GM12878 (cell line): ENCODE measurements around the gene TMEM11. TPM values are rescaled to one million over a fixed set of nuclear protein-coding genes. Genes with fewer than 3 reads are reported as not detected.

Experiments used
- ATAC-seq: fragments of 200-7000 bp; cut with Tn5 transposase; 3 replicates; pipeline ENCODE4 v1.9.1; 2020; ENCODE audit warnings: mild to moderate bottlenecking, moderate library complexity
- BruUV-seq: library from RNA; stranded (reverse); fragments of 400-500 nt; replicated peaks from 2 replicates; lab custom pipeline; 2021; lab: Mats Ljungman, UMichigan
- CTCF ChIA-PET: fragments of 300-600 bp; sonication (Branson Sonifier 250); formaldehyde crosslinking; extraction: SDS; loops from one replicate; lab custom pipeline; 2021; ENCODE audit warnings: inconsistent platforms; lab: Yijun Ruan, JAX
- POLR2A ChIA-PET: fragments of 350-600 bp; formaldehyde crosslinking; extraction: SDS; loops from one replicate; lab custom pipeline; 2021; ENCODE audit warnings: inconsistent platforms; lab: Charles Lee
- RAD21 ChIA-PET: fragments of 300-600 bp; sonication (Branson Sonifier 250); formaldehyde crosslinking; loops from one replicate; lab custom pipeline; 2023; ENCODE audit warnings: antibody characterized with exemption; ENCODE audit not compliant: unreplicated experiment; lab: Charles Lee
- SMC1A ChIA-PET: fragments of 300-600 bp; sonication (Branson Sonifier 250); formaldehyde crosslinking; loops from one replicate; lab custom pipeline; 2023; ENCODE audit not compliant: unreplicated experiment, uncharacterized antibody; lab: Charles Lee
- DNase-seq: peaks from one replicate; pipeline ENCODE4 v3.0.0-alpha.2; 2011; ENCODE audit warnings: low read depth, low spot score
- FAIRE-seq: peaks from 3 replicates; lab custom pipeline; 2011; peaks lifted over from hg19 to GRCh38; lab: Jason Lieb, UNC
- H2AFZ ChIP-seq: 2 replicates; pipeline ENCODE4 v1.6.0; 2011; ENCODE audit warnings: low read depth, low read length, control low read depth; ENCODE audit not compliant: control insufficient read depth
- H3K27ac ChIP-seq: 2 replicates; pipeline ENCODE4 v1.5.1; 2011; ENCODE audit warnings: control low read depth; ENCODE audit not compliant: control insufficient read depth, insufficient read depth
- H3K27me3 ChIP-seq, 2 experiments: replicated peaks in 1 of 2; 2 replicates each; pipeline versions ENCODE4 v1.6.0 to v1.6.1; 2011; ENCODE audit warnings: low read length in 1 of 2; ENCODE audit not compliant: control insufficient read depth in 2 of 2, insufficient read depth in 2 of 2
- H3K36me3 ChIP-seq, 2 experiments: 2 replicates each; pipeline ENCODE4 v1.5.1; 2011; ENCODE audit warnings: low read length in 1 of 2; ENCODE audit not compliant: control insufficient read depth in 2 of 2, insufficient read depth in 2 of 2
- H3K4me1 ChIP-seq: 2 replicates; pipeline ENCODE4 v1.6.1; 2011; ENCODE audit warnings: mild to moderate bottlenecking, low read length, moderate library complexity, mixed read lengths; ENCODE audit not compliant: control insufficient read depth, insufficient read depth
- H3K4me2 ChIP-seq: 2 replicates; pipeline ENCODE4 v1.6.0; 2011; ENCODE audit warnings: control low read depth; ENCODE audit not compliant: control insufficient read depth, insufficient read depth
- H3K4me3 ChIP-seq: fragments of 200-600 bp; sonication (generic); 2 replicates; pipeline ENCODE4 v1.5.1; 2016
- H3K79me2 ChIP-seq: 2 replicates; pipeline ENCODE4 v1.6.0; 2011; ENCODE audit warnings: low read length; ENCODE audit not compliant: control insufficient read depth, insufficient read depth
- H3K9ac ChIP-seq: 2 replicates; pipeline ENCODE4 v1.8.0; 2011; ENCODE audit warnings: low read length, control low read depth, mixed read lengths; ENCODE audit not compliant: control insufficient read depth, insufficient read depth
- H3K9me3 ChIP-seq: replicated peaks from 3 replicates; pipeline ENCODE4 v1.5.1; 2011; ENCODE audit warnings: mild to moderate bottlenecking, low read length; ENCODE audit not compliant: control insufficient read depth, insufficient read depth
- H4K20me1 ChIP-seq: 2 replicates; pipeline ENCODE4 v1.6.0; 2011; ENCODE audit not compliant: control insufficient read depth, insufficient read depth
- ASH2L ChIP-seq: fragments of 300-600, 200-600 bp; sonication (generic); IDR thresholded peaks from 2 replicates; pipeline ENCODE4 v1.6.1; 2017; ENCODE audit warnings: low read depth, mild to moderate bottlenecking, borderline replicate concordance
- BCL3 ChIP-seq: IDR thresholded peaks from 2 replicates; pipeline ENCODE4 v1.6.1; 2011; ENCODE audit warnings: borderline replicate concordance, low read depth, mild to moderate bottlenecking, moderate library complexity, low read length; ENCODE audit not compliant: insufficient read depth, poor library complexity, severe bottlenecking
- CEBPZ ChIP-seq: fragments of 150-350 bp; IDR thresholded peaks from 2 replicates; pipeline ENCODE4 v1.6.1; 2016; ENCODE audit warnings: low read depth, low read length
- CTCF ChIP-seq, 3 experiments: IDR thresholded peaks in 2 of 3; conservative IDR thresholded peaks in 1 of 3; 2 replicates each; pipeline ENCODE4 v1.5.1; 2011; ENCODE audit warnings: low read depth in 3 of 3, low read length in 3 of 3, mild to moderate bottlenecking in 3 of 3, control low read depth in 2 of 3, moderate library complexity in 2 of 3, inconsistent platforms in 1 of 3, mixed read lengths in 1 of 3; ENCODE audit not compliant: control insufficient read depth in 2 of 3, insufficient read depth in 1 of 3; ENCODE audit errors: extremely low read depth in 1 of 3
- PML ChIP-seq: IDR thresholded peaks from 2 replicates; pipeline ENCODE4 v1.6.1; 2012; ENCODE audit warnings: low read length, inconsistent platforms
- POLR2AphosphoS5 ChIP-seq: IDR thresholded peaks from 2 replicates; pipeline ENCODE4 v1.6.1; 2011; ENCODE audit warnings: mild to moderate bottlenecking, low read length, inconsistent platforms
- RELA ChIP-seq: fragments of 450-650 bp; IDR thresholded peaks from 2 replicates; pipeline ENCODE4 v1.8.0; 2014; ENCODE audit warnings: borderline replicate concordance; ENCODE audit not compliant: partially characterized antibody
- SIX5 ChIP-seq: IDR thresholded peaks from 2 replicates; pipeline ENCODE4 v1.6.1; 2011; ENCODE audit warnings: mild to moderate bottlenecking, low read depth, low read length, moderate library complexity; ENCODE audit not compliant: severe bottlenecking
- SMAD1 ChIP-seq: fragments of 450-650 bp; IDR thresholded peaks from 2 replicates; pipeline ENCODE4 v1.6.1; 2018; ENCODE audit warnings: mild to moderate bottlenecking, low read depth; ENCODE audit not compliant: partially characterized antibody
- USF2 ChIP-seq: IDR thresholded peaks from 2 replicates; pipeline ENCODE4 v1.6.1; 2011; ENCODE audit warnings: low read depth, low read length, improper control_type of control experiment, borderline replicate concordance
- ZNF217 ChIP-seq: fragments of 450-650 bp; IDR thresholded peaks from 2 replicates; pipeline ENCODE4 v1.6.1; 2017; ENCODE audit warnings: antibody characterized with exemption, mild to moderate bottlenecking
- ZSCAN29 ChIP-seq: fragments of 450-650 bp; IDR thresholded peaks from 2 replicates; pipeline ENCODE4 v1.6.1; 2017; ENCODE audit warnings: mild to moderate bottlenecking, moderate library complexity
- WGBS: methylation state at CpG from one replicate; pipeline ENCODE4 v1.1.6; 2016; ENCODE audit warnings: low lambda C conversion rate; ENCODE audit not compliant: insufficient replicate concordance, insufficient coverage; ENCODE audit errors: missing lambda C conversion rate; 5-methylcytosine and 5-hydroxymethylcytosine counted together
- in situ Hi-C: fragments of 300-500 bp; cut with MboI; formaldehyde crosslinking; loops from 9 replicates; pipeline ENCODE4 v1.14.3; 2018; ENCODE audit warnings: mixed read lengths
- intact Hi-C: fragments of 100-400 bp; cut with micrococcal nuclease; formaldehyde crosslinking; loops from one replicate; pipeline ENCODE4 v1.14.2; 2022; ENCODE audit not compliant: unreplicated experiment
- polyA plus RNA-seq, 11 experiments: library from polyadenylated mRNA; depleted of rRNA in 4 of 11; unstranded in 6 of 11; stranded (reverse) in 5 of 11; fragments of >200 nt; fragmentation: Nextera tagmentation in 4 of 11; fragmentation: Illumina TruSeq in 1 of 11; extraction: Ambion mirVana in 4 of 11; extraction: Trizol in 1 of 11; gene quantifications; 1 replicate in 1 of 11; 2 replicates in 10 of 11; pipeline versions ENCODE4 v1.2.1 to v1.2.3, GENCODE V29; 2011 to 2016; ENCODE audit warnings: inconsistent platforms in 2 of 11, missing spikeins in 2 of 11, low read depth in 1 of 11
- total RNA-seq, 4 experiments: library from RNA; depleted of rRNA in 3 of 4; stranded (reverse); fragments of >200 nt in 3 of 4; fragmentation: Illumina TruSeq in 1 of 4; extraction: Trizol in 1 of 4; gene quantifications; 2 replicates each; pipeline versions ENCODE4 v1.2.1 to v1.2.3, GENCODE V29; 2013 to 2021

The TMEM11 gene
- total and polyA plus RNA-seq, 10 of the 15 experiments (the other 5 are each of a cell fraction or from before 2014, with no cell fraction given): 14.4 to 63.4 (median 27.2) TPM

GRCh38 chr17:21262259-21262993, 48.5 kb upstream of the TMEM11 start:
- H3K36me3 ChIP-seq: no peaks in the 10 kb centered on the region
- H2AFZ ChIP-seq: no peak overlapping the region
- ChIA-PET POLR2A (no interaction called here), RAD21 (no interaction called here), SMC1A (no interaction called here), CTCF (interaction anchor here (0.6 kb wide), 1 partner anchor 51 kb away, joined by 3 read pairs; no protein-coding TSS in a partner anchor)
- FAIRE-seq (no peak), DNase-seq (no peak), ATAC-seq (no peak)
- H3K79me2 ChIP-seq: no peaks in the 10 kb centered on the region
- H3K27ac ChIP-seq: no peak overlapping the region
- no TSS peak for BruUV-seq
- in situ Hi-C loops: no loop called here
- H3K4me3 ChIP-seq: no peak overlapping the region
- 46% methylated on average over 12 of the region's 12 CpGs for WGBS
- H3K9ac ChIP-seq: no peak overlapping the region
- H3K4me2 ChIP-seq: no peak overlapping the region
- no peaks in the 10 kb centered on the region for H3K4me1 ChIP-seq
- H3K9me3 ChIP-seq: no peaks in the 10 kb centered on the region
- intact Hi-C loops: no loop called here
- no peaks in the 10 kb centered on the region; the same call in 1 of the 2 replicates for H4K20me1 ChIP-seq
- TF ChIP-seq RELA (no peak), ASH2L (no peak), SMAD1 (no peak), CEBPZ (no peak), ZSCAN29 (no peak), PML (no peak), CTCF (IDR thresholded peaks at IDR 0.05 in 2 of 3, conservative IDR thresholded peaks at IDR 0.05 in 1 of 3; ENCODE audit: control insufficient read depth in 2 of 3, extremely low read depth in 1 of 3, insufficient read depth in 1 of 3, low read depth in 3 of 3, low read length in 3 of 3) (no peak), USF2 (no peak), ZNF217 (no peak), POLR2AphosphoS5 (no peak), SIX5 (no peak), BCL3 (no peak)
- H3K27me3 ChIP-seq: no peaks in the 10 kb centered on the region
